Measurements from ENCODE around the gene OSBP2.
A peak's percentile ranks its signal among the peaks of the same experiment; 100 is the strongest.

Gene OSBP2

GRCh38 chr22:30887861-30888260 lies 193.2 kb downstream of the OSBP2 start:
- H3K4me3 ChIP-seq (ENCODE audit: low read depth, low read length), result no peak overlapping the region
- DNase-seq (ENCODE audit: low read depth), result no peak
- no peak for TF ChIP-seq CTCF (IDR thresholded peaks at IDR 0.05; ENCODE audit: insufficient read depth, low read depth, low read length, missing control alignments)

- no peak for DNase-seq (ENCODE audit: low read depth)
- no peak overlapping the region for H3K4me3 ChIP-seq (ENCODE audit: low read depth, low read length)
- TF ChIP-seq CTCF (IDR thresholded peaks at IDR 0.05; ENCODE audit: insufficient read depth, low read depth, low read length, missing control alignments), result no peak
These were observed 194.8 kb downstream of the OSBP2 start for GRCh38 chr22:30889268-30889995.

- no peak for TF ChIP-seq CTCF (IDR thresholded peaks at IDR 0.05; ENCODE audit: insufficient read depth, low read depth, low read length, missing control alignments)
- no peak overlapping the region for H3K4me3 ChIP-seq (ENCODE audit: low read depth, low read length)
- DNase-seq (ENCODE audit: low read depth), result no peak
These were observed 195.4 kb downstream of the OSBP2 start for GRCh38 chr22:30889996-30890480.

- H3K4me3 ChIP-seq (ENCODE audit: low read depth, low read length), result no peak overlapping the region
- DNase-seq (ENCODE audit: low read depth), result peak; percentile 49
- TF ChIP-seq CTCF (IDR thresholded peaks at IDR 0.05; ENCODE audit: insufficient read depth, low read depth, low read length, missing control alignments), result peak; percentile 90
These were observed 196.2 kb downstream of the OSBP2 start for GRCh38 chr22:30890686-30891442.

GRCh38 chr22:30891443-30891755 lies 196.7 kb downstream of the OSBP2 start:
- no peak for TF ChIP-seq CTCF (IDR thresholded peaks at IDR 0.05; ENCODE audit: insufficient read depth, low read depth, low read length, missing control alignments)
- H3K4me3 ChIP-seq (ENCODE audit: low read depth, low read length), result no peak overlapping the region
- DNase-seq (ENCODE audit: low read depth), result no peak

- no peak for DNase-seq (ENCODE audit: low read depth)
These were observed 197.1 kb downstream of the OSBP2 start for GRCh38 chr22:30891781-30892180.

More at GRCh38 chr22:30891781-30892180, 197.1 kb downstream of the OSBP2 start:
- TF ChIP-seq CTCF (IDR thresholded peaks at IDR 0.05; ENCODE audit: insufficient read depth, low read depth, low read length, missing control alignments), result no peak
- H3K4me3 ChIP-seq (ENCODE audit: low read depth, low read length), result no peak overlapping the region
